Embryonic facial prominence (tissue), 1 donor: ENCODE measurements around the gene ZNF234.
"Not testable (repeated sequence)": the region's sequence is repeated elsewhere in the genome, so short reads cannot be mapped to it uniquely, and the experiment has no call there.

Source experiments
- DNase-seq: peaks from one replicate; pipeline ENCODE4 v3.0.0-alpha.2; 2016; ENCODE audit errors: extremely low spot score

Gene ZNF234

GRCh38 chr19:44180968-44181367, 39.6 kb downstream of the ZNF234 start:
- DNase-seq, result no peak

DNA sequence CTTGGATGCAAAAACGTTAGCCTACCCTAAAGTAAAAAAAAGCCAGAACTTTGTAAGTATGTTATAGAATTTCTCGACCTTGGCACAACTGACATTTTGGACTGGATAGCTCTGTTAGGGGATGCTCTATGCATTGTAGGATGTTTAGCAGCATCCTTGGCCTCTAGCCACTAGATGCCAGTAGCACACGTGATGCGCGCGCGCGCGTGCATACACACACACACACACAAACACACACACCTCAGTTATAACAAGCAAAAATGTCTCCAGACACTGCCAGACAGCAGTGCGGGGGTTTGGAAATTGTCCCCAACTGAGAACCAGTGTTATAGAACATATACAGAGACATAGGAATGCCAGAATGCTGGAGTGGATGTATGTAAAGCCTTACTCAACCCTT, 40.8 kb downstream of the ZNF234 start:
- DNase-seq, result no peak

DNA sequence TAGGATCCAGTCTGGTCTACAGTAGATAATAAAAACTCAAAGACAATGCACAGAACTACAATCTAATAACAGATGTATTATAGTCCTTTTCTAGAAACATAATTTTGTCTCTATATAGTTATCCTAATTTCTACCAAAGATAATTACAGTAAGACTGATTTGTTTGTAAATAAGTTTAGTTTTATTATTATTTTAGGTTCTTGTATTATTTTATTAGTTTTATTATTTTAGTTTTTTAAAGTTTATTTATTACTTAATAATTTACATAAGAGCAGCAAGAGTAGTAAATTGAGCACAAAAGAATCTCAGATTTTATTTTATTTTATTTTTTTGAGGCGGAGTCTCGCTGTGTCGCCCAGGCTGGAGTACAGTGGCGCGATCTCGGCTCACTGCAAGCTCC, 48.7 kb downstream of the ZNF234 start:
- no peak for DNase-seq

GRCh38 chr19:44192127-44192526, 50.8 kb downstream of the ZNF234 start:
- no peak for DNase-seq

GRCh38 chr19:44196772-44197171, 55.4 kb downstream of the ZNF234 start:
- DNase-seq, result no peak

DNA sequence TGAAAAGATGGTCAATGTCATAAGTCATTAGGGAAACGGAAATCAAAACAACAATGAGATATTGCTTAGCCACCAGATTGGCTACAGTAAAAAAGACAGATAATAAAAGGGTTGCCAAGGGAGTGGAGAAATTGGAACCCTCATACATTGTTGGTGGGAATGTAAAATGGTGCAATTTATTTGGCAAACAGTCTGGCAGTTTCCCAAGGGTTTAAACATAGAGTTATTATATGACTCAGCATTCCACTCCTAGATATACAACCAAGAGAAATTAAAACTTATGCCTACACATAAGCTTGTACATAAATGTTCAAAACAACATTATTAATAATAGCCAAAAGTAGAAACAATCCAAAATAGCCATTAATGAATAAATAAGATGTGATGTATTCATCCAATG, 61.1 kb downstream of the ZNF234 start:
- no peak for DNase-seq

GRCh38 chr19:44202974-44203373, 61.6 kb downstream of the ZNF234 start:
- no peak for DNase-seq

DNA sequence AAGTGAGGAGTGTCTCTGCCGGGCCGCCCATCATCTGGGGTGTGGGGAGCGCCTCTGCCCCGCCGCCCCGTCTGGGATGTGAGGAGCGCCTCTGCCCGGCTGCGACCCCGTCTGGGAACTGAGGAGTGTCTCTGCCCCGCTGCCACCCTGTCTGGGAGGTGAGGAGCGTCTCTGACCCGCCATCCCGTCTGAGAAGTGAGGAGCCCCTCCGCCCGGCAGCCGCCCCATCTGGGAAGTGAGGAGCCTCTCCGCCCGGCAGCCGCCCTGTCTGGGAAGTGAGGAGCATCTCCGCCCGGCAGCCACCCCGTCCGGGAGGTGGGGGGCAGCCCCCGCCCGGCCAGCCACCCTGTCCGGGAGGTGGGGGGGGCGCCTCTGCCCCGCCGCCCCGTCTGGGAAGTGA, 62.5 kb downstream of the ZNF234 start:
- DNase-seq, result not testable (repeated sequence)

- DNase-seq, result no peak
These were observed 63.4 kb downstream of the ZNF234 start for GRCh38 chr19:44204772-44205171.

GRCh38 chr19:44207126-44207803, 65.9 kb downstream of the ZNF234 start:
- DNase-seq, result peak; percentile 93
